LNCAP (cell line): ENCODE data around the gene COA5.

Experiments
- CTCF ChIP-seq: fragments of 450-650 bp; IDR thresholded peaks from 2 replicates; pipeline ENCODE4 v1.5.1; 2017; ENCODE audit warnings: mild to moderate bottlenecking

The COA5 gene

GRCh38 chr2:98576666-98577312, 31.5 kb downstream of the COA5 start:
- TF ChIP-seq CTCF, result no peak

- no peak for TF ChIP-seq CTCF
These were observed 34.9 kb downstream of the COA5 start for GRCh38 chr2:98573426-98573825.

- no peak for TF ChIP-seq CTCF
These were observed 35.6 kb downstream of the COA5 start for GRCh38 chr2:98572676-98573075.

- TF ChIP-seq CTCF, result no peak
These were observed 36.1 kb downstream of the COA5 start for GRCh38 chr2:98572211-98572610.

GRCh38 chr2:98571796-98572195, 36.5 kb downstream of the COA5 start:
- no peak for TF ChIP-seq CTCF

GRCh38 chr2:98571121-98571701, 37.1 kb downstream of the COA5 start:
- TF ChIP-seq CTCF, result no peak

DNA sequence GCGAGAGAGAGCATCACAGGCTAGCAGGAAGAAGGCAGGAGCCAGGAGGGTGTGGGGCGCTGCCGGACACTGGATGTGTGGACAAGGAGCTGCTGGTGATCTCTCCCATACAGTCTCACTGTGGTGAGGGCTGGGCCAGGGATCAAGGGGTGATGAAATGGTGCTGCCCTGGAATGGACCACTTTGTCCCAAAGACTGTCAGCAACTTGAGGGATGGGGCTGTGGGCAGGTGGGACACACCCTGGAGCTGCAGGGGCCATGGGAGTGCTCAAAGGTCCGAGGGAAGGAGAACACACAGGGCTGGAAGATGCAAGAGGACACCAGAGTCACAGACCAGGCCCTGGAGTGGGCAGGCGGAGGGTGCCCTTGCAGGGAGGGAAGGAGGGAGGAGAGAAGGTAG, 38.0 kb downstream of the COA5 start:
- no peak for TF ChIP-seq CTCF

DNA sequence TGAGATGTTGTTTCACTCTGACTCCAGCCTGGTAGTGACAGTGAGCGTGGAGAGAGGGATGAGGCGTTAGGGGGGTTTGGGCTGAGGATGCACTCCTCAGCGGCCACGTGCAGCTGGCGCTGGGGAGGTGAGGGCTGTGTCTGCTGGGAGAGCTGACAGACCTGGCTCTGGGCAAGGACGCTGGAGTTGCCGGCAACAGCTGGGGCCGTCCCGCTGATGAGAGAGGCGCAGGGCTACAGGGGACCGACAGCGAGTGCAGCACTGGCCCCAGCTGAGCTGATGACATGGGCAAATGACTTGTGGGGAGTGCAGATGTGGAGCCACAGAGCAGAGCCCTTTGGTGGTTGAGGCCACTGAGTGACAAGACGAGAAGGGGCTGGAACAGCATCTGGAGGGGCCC, 38.4 kb downstream of the COA5 start:
- TF ChIP-seq CTCF, result no peak
